ENCODE measurements around the gene MTG1. TPM values are rescaled to one million over a fixed set of nuclear protein-coding genes. Genes with fewer than 3 reads are reported as not detected.

The MTG1 gene
- polyA plus RNA-seq, 1 donor from 2014 or later: 51.8 TPM

Other genes starting within 250 kb of the MTG1 start
- 0.05 TPM for gene KNDC1, start 233.9 kb upstream of the MTG1 start, polyA plus RNA-seq
- not detected for gene UTF1, start 163.9 kb upstream of the MTG1 start, polyA plus RNA-seq
- gene VENTX, start 156.3 kb upstream of the MTG1 start, polyA plus RNA-seq: not detected
- 70.9 TPM for gene ADAM8, start 117.3 kb upstream of the MTG1 start, polyA plus RNA-seq
- 32.1 TPM for gene TUBGCP2, start 85.3 kb upstream of the MTG1 start, polyA plus RNA-seq
- 107 TPM for gene ZNF511, start 85.2 kb upstream of the MTG1 start, polyA plus RNA-seq
- gene CALY, start 57.3 kb upstream of the MTG1 start, polyA plus RNA-seq: not detected
- gene PRAP1, start 46.8 kb upstream of the MTG1 start, polyA plus RNA-seq: not detected
- gene FUOM, start 36.1 kb upstream of the MTG1 start, polyA plus RNA-seq: 37.1 TPM
- 117 TPM for gene ECHS1, start 20.8 kb upstream of the MTG1 start, polyA plus RNA-seq
- gene PAOX, start 14.9 kb upstream of the MTG1 start, polyA plus RNA-seq: 55.4 TPM
- 0.40 TPM for gene SPRN, start 30.5 kb downstream of the MTG1 start, polyA plus RNA-seq
- not detected for gene SCART1, start 59.8 kb downstream of the MTG1 start, polyA plus RNA-seq
- gene CYP2E1, start 133.2 kb downstream of the MTG1 start, polyA plus RNA-seq: not detected
- gene SYCE1, start 171.4 kb downstream of the MTG1 start, polyA plus RNA-seq: not detected
- gene FRG2B, start 232.6 kb downstream of the MTG1 start, polyA plus RNA-seq: not detected

Data from IgD-negative memory B cell (primary cell).